Renal cortex interstitium (tissue), 11 donors: ENCODE measurements around the gene UVSSA. TPM values are rescaled to one million over a fixed set of nuclear protein-coding genes. Genes with fewer than 3 reads are reported as not detected.
"Not testable (repeated sequence)": the region's sequence is repeated elsewhere in the genome, so short reads cannot be mapped to it uniquely, and the experiment has no call there.

ENCODE experiments used
- DNase-seq, 11 donors: peaks; one replicate each; pipeline ENCODE4 v3.0.0-alpha.2; 2013; ENCODE audit warnings: low read depth in 9 of 11, low spot score in 4 of 11; ENCODE audit errors: extremely low read depth in 1 of 11
- polyA plus RNA-seq, 3 donors: library from polyadenylated mRNA; unstranded; fragments of 120-200 nt; gene quantifications; one replicate each; pipeline ENCODE4 v1.2.1, GENCODE V29; 2013; ENCODE audit not compliant: insufficient read length in 3 of 3

The UVSSA gene
- polyA plus RNA-seq, 3 donors, result 8.4 to 36.6 (median 9.2) TPM

- DNase-seq, result no peak
Observed at GRCh38 chr4:1326751-1327525, 20.1 kb upstream of the UVSSA start.

GRCh38 chr4:1327526-1328266, 19.3 kb upstream of the UVSSA start:
- no peak for DNase-seq

- DNase-seq, result no peak
Observed at GRCh38 chr4:1328267-1329155, 18.5 kb upstream of the UVSSA start.

- no peak for DNase-seq
Observed at GRCh38 chr4:1329408-1330371, 17.3 kb upstream of the UVSSA start.

- no peak for DNase-seq
Observed at GRCh38 chr4:1330761-1331590, 16.0 kb upstream of the UVSSA start.

GRCh38 chr4:1331591-1332353, 15.2 kb upstream of the UVSSA start:
- DNase-seq, result no peak

DNA sequence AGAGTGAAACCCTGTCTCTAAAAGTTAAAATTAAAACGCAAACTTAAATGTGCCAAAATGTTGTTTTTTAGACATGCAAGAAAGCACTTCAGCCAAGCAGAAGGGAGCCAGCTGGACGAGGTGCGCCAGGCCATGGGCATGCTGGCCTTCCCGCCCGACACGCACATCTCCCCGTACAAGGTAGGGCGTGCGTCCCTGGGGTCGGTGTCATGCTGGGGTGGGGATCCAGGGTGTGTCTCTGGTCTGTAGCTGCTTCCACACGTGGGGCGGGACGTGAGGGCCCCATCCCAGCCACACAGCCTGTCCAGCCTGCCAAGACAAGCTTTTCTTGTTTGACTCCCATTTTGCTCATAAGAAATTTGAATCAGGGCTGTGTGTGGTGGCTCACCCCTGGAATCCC, 14.3 kb upstream of the UVSSA start:
- no peak for DNase-seq

- no peak for DNase-seq
Observed at GRCh38 chr4:1333256-1333655, 13.8 kb upstream of the UVSSA start.

DNA sequence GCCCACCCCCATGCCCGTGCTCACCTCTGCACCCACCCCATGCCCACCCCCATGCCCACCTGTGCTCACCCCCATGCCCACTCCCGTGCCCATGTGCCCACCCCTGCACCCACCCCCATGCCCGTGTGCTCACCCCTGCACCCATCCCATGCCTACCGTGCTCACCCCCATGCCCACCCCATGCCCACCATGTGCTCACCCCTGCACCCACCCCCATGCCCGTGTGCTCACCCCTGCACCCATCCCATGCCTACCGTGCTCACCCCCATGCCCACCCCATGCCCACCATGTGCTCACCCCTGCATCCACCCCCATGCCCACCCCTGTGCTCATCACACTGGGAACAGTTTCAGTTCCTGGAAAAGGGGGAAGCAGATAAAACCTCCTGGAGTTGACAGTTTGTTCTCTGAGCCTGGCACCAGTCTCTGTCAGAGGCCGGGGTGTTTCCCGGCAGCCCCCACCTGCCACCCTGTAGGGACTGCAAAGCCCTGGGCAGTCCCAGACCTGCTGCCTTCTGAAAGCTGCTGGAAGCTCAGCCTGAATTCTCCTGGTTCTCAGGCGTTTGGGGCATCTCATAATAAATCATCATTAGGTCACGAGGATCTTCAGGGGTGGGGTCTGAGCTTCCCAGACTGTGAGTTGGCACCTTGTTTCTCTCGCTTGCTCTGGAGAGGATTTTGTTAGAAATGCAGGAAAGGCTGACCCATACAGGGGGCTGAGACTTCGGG, 13.0 kb upstream of the UVSSA start:
- not testable (repeated sequence) for DNase-seq

- no peak for DNase-seq
Observed at GRCh38 chr4:1334579-1334895, 12.5 kb upstream of the UVSSA start.

DNA sequence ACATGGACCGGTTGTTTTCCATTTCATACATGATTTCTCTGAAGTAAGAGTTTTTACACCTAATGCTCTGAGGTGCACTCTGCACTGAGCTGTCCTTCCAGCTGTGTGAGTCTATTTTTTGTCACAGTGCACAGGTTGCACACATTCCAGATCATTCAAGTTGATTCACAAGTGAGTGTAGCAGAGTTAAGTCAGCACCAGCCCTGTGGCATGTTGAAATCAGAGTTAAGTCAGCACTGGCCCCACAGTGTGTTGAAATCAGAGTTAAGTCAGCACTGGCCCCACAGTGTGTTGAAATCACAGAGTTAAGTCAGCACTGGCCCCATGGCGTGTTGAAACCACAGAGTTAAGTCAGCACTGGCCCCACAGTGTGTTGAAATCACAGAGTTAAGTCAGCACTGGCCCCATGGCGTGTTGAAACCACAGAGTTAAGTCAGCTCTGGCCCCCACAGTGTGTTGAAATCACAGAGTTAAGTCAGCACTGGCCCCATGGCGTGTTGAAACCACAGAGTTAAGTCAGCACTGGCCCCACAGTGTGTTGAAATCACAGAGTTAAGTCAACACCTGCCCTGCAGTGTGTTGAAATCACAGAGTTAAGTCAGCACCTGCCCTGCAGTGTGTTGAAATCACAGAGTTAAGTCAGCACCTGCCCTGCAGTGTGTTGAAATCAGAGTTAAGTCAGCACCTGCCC, 11.7 kb upstream of the UVSSA start:
- DNase-seq, result not testable (repeated sequence)

DNA sequence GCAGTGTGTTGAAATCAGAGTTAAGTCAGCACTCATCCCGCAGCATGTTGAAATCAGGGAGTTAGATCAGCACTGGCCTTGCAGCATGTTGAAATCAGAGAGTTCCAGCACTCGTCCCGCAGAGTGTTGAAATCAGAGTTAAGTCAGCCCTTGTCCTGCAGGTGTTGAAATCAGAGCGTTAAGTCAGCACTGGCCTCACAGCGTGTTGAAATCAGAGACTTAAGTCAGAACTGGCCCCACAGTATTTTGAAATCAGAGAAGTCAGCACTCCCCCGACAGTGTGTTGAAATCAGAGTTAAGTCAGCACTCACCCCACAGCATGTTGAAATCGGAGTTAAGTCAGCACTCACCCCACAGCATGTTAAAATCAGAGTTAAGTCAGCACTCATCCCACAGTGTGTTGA, 10.9 kb upstream of the UVSSA start:
- DNase-seq, result no peak

DNA sequence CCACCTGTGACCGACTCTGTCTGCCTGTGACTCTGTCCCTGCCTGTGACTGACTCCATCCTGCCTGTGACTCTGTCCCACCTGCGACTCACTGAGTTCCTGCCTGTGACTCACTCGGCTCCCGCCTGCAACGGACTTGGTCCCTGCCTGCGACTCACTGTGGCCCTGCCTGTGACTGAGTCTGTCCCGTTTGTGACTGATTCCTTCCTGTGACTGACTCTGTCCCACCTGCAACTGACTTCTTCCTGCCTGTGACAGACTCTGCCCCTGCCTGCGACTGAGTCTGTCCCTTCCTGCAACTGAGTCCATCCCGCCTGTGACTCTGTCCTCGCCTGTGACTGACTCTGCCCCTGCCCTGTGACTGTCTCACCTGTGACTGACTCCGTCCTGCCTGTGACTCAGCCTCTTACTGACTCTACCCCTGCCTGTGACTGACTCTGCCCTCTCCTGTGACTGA, 9.6 kb upstream of the UVSSA start:
- no peak for DNase-seq

GRCh38 chr4:1337951-1338751, 8.9 kb upstream of the UVSSA start:
- no peak for DNase-seq

DNA sequence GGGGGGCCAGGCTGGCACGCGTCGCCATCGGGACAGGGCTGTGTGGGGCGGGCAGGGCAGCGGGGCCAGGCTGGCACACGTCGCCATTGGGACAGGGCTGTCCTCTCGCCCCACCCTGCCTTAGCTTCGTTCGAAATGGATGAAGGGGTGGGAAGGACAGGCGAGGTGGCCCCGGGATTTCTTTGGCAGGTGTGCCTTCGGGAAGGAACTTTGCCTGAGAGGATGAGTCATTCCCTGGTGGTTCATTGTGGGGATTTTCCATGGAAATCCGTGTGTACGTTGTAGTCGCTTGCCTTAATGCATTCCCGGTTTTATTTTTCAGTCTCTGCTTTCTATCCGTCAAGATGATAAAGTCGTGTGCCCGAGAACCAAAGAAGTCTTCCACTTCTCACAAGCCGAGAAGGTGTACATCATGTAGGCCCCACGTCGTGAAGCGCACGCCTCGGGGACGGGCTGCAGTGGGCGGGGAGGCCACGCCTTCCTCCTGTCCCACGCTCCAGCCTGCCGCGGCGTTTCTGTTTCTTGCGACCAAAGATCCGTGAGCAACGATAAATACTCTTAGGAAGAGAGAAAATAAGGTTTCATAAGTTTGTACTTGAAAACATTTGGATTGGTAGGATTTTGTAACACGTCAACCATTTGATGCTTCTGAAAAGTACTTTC, 8.1 kb upstream of the UVSSA start:
- no peak for DNase-seq
